Liver (tissue), 3 donors: Measurements from ENCODE around the gene CCDC86.

Experiments used
- CTCF ChIP-seq: fragments of 150-350 bp; IDR thresholded peaks from 2 replicates; pipeline ENCODE4 v1.5.1; 2017; ENCODE audit warnings: improper control_type of control experiment, low read depth, low read length; ENCODE audit not compliant: missing input control
- EGR1 ChIP-seq, 2 donors: IDR thresholded peaks; 2 replicates each; pipeline ENCODE4 v1.6.1; 2016 to 2018; ENCODE audit warnings: antibody characterized with exemption in 2 of 2, low read depth in 2 of 2
- HNF4G ChIP-seq: IDR thresholded peaks from 2 replicates; pipeline ENCODE4 v1.6.1; 2016; ENCODE audit warnings: antibody characterized with exemption
- MAX ChIP-seq: IDR thresholded peaks from 2 replicates; pipeline ENCODE4 v1.6.1; 2016; ENCODE audit warnings: antibody characterized with exemption
- RAD21 ChIP-seq, 2 donors: IDR thresholded peaks; 2 replicates each; pipeline ENCODE4 v1.6.1; 2016; ENCODE audit warnings: antibody characterized with exemption in 2 of 2, mild to moderate bottlenecking in 2 of 2
- REST ChIP-seq: IDR thresholded peaks from 2 replicates; pipeline ENCODE4 v1.6.1; 2016; ENCODE audit warnings: antibody characterized with exemption, mild to moderate bottlenecking
- SP1 ChIP-seq: IDR thresholded peaks from 2 replicates; pipeline ENCODE4 v1.6.1; 2018; ENCODE audit warnings: antibody characterized with exemption, mild to moderate bottlenecking
- TAF1 ChIP-seq: conservative IDR thresholded peaks from 2 replicates; pipeline ENCODE4 v1.6.1; 2016; ENCODE audit warnings: antibody characterized with exemption, mild to moderate bottlenecking
- YY1 ChIP-seq: IDR thresholded peaks from 2 replicates; pipeline ENCODE4 v1.6.1; 2016; ENCODE audit warnings: antibody characterized with exemption, mild to moderate bottlenecking
- ZBTB33 ChIP-seq: IDR thresholded peaks from 2 replicates; pipeline ENCODE4 v1.6.1; 2016; ENCODE audit warnings: antibody characterized with exemption
- donor health status: healthy.
- donor health status: healthy.

- no peak for TF ChIP-seq CTCF
- no peak for TF ChIP-seq EGR1 (IDR thresholded peaks at IDR 0.05; ENCODE audit: low read depth in 2 of 2)
- TF ChIP-seq RAD21 (IDR thresholded peaks at IDR 0.05), result no peak
- TF ChIP-seq HNF4G, result no peak
- TF ChIP-seq SP1, result no peak
- TF ChIP-seq TAF1, result no peak
- no peak for TF ChIP-seq REST
- no peak for TF ChIP-seq MAX
- TF ChIP-seq YY1, result no peak
- no peak for TF ChIP-seq ZBTB33
Measured at GRCh38 chr11:60866911-60867870, 25.3 kb downstream of the CCDC86 start, which contains the start of gene ZP1.
